ENCODE data around the gene CRB1.

The CRB1 gene

GRCh38 chr1:197268012-197268411, at the start of gene CRB1:
Gene CRB1 (plus strand): TSS chr1:197268252. CDS start chr1:197268413, 161 bp downstream.
- no peak for DNase-seq

- no peak for DNase-seq
Measured at GRCh38 chr1:197218857-197219256, 49.2 kb upstream of the CRB1 start.

- no peak for DNase-seq
Measured at GRCh38 chr1:197222025-197222685, 45.9 kb upstream of the CRB1 start.

GRCh38 chr1:197222780-197223179, 45.3 kb upstream of the CRB1 start:
- no peak for DNase-seq

GRCh38 chr1:197224160-197224559, 43.9 kb upstream of the CRB1 start:
- peak in 1 of 2 experiments; percentile 16 for DNase-seq

- DNase-seq: no peak
Measured at GRCh38 chr1:197225611-197226010, 42.4 kb upstream of the CRB1 start.

- no peak for DNase-seq
Measured at GRCh38 chr1:197234581-197234980, 33.5 kb upstream of the CRB1 start.

GRCh38 chr1:197235355-197235754, 32.7 kb upstream of the CRB1 start:
- DNase-seq: no peak

- DNase-seq: no peak
Measured at GRCh38 chr1:197247465-197247864, 20.6 kb upstream of the CRB1 start.

GRCh38 chr1:197249324-197249723, 18.7 kb upstream of the CRB1 start:
- DNase-seq: no peak

- no peak for DNase-seq
Measured at GRCh38 chr1:197250616-197251015, 17.4 kb upstream of the CRB1 start.

GRCh38 chr1:197252973-197253372, 15.1 kb upstream of the CRB1 start:
- DNase-seq: no peak

GRCh38 chr1:197254866-197255265, 13.2 kb upstream of the CRB1 start:
- DNase-seq: no peak

GRCh38 chr1:197264936-197265567, 3.0 kb upstream of the CRB1 start:
- DNase-seq: no peak

- no peak for DNase-seq
Measured at GRCh38 chr1:197269053-197269452, 1.0 kb downstream of the CRB1 start.

- no peak for DNase-seq
Measured at GRCh38 chr1:197272791-197273190, 4.7 kb downstream of the CRB1 start.

- no peak for DNase-seq
Measured at GRCh38 chr1:197277166-197277565, 9.1 kb downstream of the CRB1 start.

GRCh38 chr1:197284325-197284724, 16.3 kb downstream of the CRB1 start:
- no peak for DNase-seq

GRCh38 chr1:197284966-197285365, 16.9 kb downstream of the CRB1 start:
- no peak for DNase-seq

GRCh38 chr1:197285526-197286205, 17.6 kb downstream of the CRB1 start:
- DNase-seq: no peak

GRCh38 chr1:197286634-197287033, 18.6 kb downstream of the CRB1 start:
- DNase-seq: no peak

GRCh38 chr1:197287863-197288262, 19.8 kb downstream of the CRB1 start:
- DNase-seq: no peak

- DNase-seq: no peak
Measured at GRCh38 chr1:197302775-197303174, 34.7 kb downstream of the CRB1 start.

GRCh38 chr1:197303463-197303862, 35.4 kb downstream of the CRB1 start:
- no peak for DNase-seq
